Ovary (tissue), 3 donors: ENCODE results near the gene EYS.

Source experiments
- POLR2A ChIP-seq: fragments of 450-650 bp; IDR thresholded peaks from one replicate; pipeline ENCODE4 v1.6.1; 2017; ENCODE audit warnings: antibody characterized with exemption, mild to moderate bottlenecking, moderate library complexity
- TF ChIP-seq, protein P1 (sequence below), 3 donors: fragments of 450-650 bp in 2 of 3; fragments of 200-600 bp in 1 of 3; IDR thresholded peaks; one replicate each; pipeline versions ENCODE4 v1.5.1 to v1.8.0; 2016 to 2022; ENCODE audit warnings: antibody characterized with exemption in 3 of 3, mild to moderate bottlenecking in 1 of 3
- donor health status: DM: no; HTN: no; CAD: no.

DNA sequence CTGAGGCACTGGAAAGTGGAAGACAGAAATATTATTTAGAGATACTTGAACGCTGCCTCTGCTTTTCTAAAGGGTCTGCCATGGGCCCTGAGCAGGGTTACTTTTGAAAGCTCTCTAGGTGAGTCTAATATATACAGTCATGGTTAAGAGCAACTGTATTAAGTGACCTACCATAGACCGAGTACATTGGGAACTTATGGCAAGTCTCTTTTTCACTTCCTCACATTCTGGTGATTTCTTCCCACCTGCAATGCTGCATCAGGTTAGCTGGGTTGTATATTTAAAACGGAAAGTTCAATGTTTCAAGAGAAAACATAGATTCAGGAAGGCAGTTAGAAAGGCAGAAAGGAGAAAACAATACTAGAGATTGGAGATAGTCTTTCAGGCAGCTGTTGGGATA lies 1916.7 kb downstream of the EYS start:
- no peak for TF ChIP-seq POLR2A
- TF ChIP-seq, protein P1, sequence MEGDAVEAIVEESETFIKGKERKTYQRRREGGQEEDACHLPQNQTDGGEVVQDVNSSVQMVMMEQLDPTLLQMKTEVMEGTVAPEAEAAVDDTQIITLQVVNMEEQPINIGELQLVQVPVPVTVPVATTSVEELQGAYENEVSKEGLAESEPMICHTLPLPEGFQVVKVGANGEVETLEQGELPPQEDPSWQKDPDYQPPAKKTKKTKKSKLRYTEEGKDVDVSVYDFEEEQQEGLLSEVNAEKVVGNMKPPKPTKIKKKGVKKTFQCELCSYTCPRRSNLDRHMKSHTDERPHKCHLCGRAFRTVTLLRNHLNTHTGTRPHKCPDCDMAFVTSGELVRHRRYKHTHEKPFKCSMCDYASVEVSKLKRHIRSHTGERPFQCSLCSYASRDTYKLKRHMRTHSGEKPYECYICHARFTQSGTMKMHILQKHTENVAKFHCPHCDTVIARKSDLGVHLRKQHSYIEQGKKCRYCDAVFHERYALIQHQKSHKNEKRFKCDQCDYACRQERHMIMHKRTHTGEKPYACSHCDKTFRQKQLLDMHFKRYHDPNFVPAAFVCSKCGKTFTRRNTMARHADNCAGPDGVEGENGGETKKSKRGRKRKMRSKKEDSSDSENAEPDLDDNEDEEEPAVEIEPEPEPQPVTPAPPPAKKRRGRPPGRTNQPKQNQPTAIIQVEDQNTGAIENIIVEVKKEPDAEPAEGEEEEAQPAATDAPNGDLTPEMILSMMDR (IDR thresholded peaks at IDR 0.05), result no peak
